H1 (cell line): ENCODE measurements around the gene RPS6KA6. TPM values are rescaled to one million over a fixed set of nuclear protein-coding genes. Genes with fewer than 3 reads are reported as not detected.

Experiments used
- CTCF ChIA-PET: fragments of 300-600 bp; sonication (Branson Sonifier 250); formaldehyde crosslinking; loops from one replicate; lab custom pipeline; 2021; ENCODE audit not compliant: partially characterized antibody; lab: Charles Lee
- POLR2A ChIA-PET: fragments of 300-600 bp; sonication (Branson Sonifier 250); formaldehyde crosslinking; loops from one replicate; lab custom pipeline; 2021; ENCODE audit warnings: inconsistent platforms; ENCODE audit not compliant: partially characterized antibody; lab: Charles Lee
- DNase-seq, 2 experiments: peaks; one replicate each; pipeline versions ENCODE4 v3.0.0 to v3.0.0-alpha.2; 2010 to 2022; ENCODE audit warnings: low spot score in 2 of 2, low read depth in 1 of 2, mixed read lengths in 1 of 2
- FAIRE-seq: peaks from 2 replicates; lab custom pipeline; 2011; peaks lifted over from hg19 to GRCh38; lab: Jason Lieb, UNC
- H2AFZ ChIP-seq: 2 replicates; pipeline ENCODE4 v1.8.1; 2012; ENCODE audit warnings: low read length, inconsistent platforms
- H2AK5ac ChIP-seq: 2 replicates; pipeline ENCODE4 v1.6.1; 2013; ENCODE audit warnings: low read depth, low read length
- H2BK120ac ChIP-seq: replicated peaks from 2 replicates; pipeline ENCODE3; 2013; ENCODE audit warnings: low read depth, low read length, inconsistent platforms
- H2BK12ac ChIP-seq: 2 replicates; pipeline ENCODE4 v1.6.1; 2013; ENCODE audit warnings: low read depth, low read length
- H2BK15ac ChIP-seq: 2 replicates; pipeline ENCODE4 v1.6.1; 2013; ENCODE audit warnings: low read length
- H2BK20ac ChIP-seq: 2 replicates; pipeline ENCODE4 v1.6.1; 2013; ENCODE audit warnings: low read length
- H2BK5ac ChIP-seq: 2 replicates; pipeline ENCODE4 v1.6.1; 2013; ENCODE audit warnings: low read depth, low read length
- H3K14ac ChIP-seq: 2 replicates; pipeline ENCODE4 v1.6.1; 2013; ENCODE audit warnings: inconsistent platforms; ENCODE audit not compliant: insufficient read length
- H3K18ac ChIP-seq: 2 replicates; pipeline ENCODE4 v1.6.1; 2013; ENCODE audit warnings: low read length; ENCODE audit errors: extremely low read depth
- H3K23ac ChIP-seq: 2 replicates; pipeline ENCODE4 v1.6.1; 2013; ENCODE audit warnings: inconsistent platforms; ENCODE audit not compliant: insufficient read length
- H3K23me2 ChIP-seq: 2 replicates; pipeline ENCODE4 v1.6.1; 2013; ENCODE audit warnings: low read depth, low read length
- H3K27ac ChIP-seq: 2 replicates; pipeline ENCODE4 v1.6.1; 2011; ENCODE audit warnings: low read depth, low read length, inconsistent platforms
- H3K27me3 ChIP-seq, 4 experiments: replicated peaks in 1 of 4; 1 replicate in 1 of 4; 2 replicates in 3 of 4; pipeline versions ENCODE4 v1.6.1 to v1.8.1; 2011 to 2013; ENCODE audit warnings: low read length in 3 of 4, mild to moderate bottlenecking in 3 of 4, inconsistent platforms in 2 of 4, mixed read lengths in 2 of 4, moderate library complexity in 1 of 4; ENCODE audit not compliant: control insufficient read depth in 3 of 4, insufficient read depth in 3 of 4; ENCODE audit errors: extremely low read depth in 1 of 4
- H3K36me3 ChIP-seq, 4 experiments: 2 replicates each; pipeline versions ENCODE4 v1.6.1 to v1.8.1; 2011 to 2013; ENCODE audit warnings: mild to moderate bottlenecking in 4 of 4, low read length in 3 of 4, moderate library complexity in 2 of 4, control low read depth in 1 of 4, inconsistent platforms in 1 of 4; ENCODE audit not compliant: insufficient read depth in 4 of 4, control insufficient read depth in 2 of 4
- H3K4ac ChIP-seq: replicated peaks from 2 replicates; pipeline ENCODE3; 2013; ENCODE audit warnings: low read length, low read depth, mixed read lengths, inconsistent platforms; ENCODE audit not compliant: insufficient read length
- H3K4me1 ChIP-seq, 4 experiments: replicated peaks in 1 of 4; 1 replicate in 1 of 4; 2 replicates in 3 of 4; pipeline versions ENCODE4 v1.6.1 to v1.8.1; 2011 to 2013; ENCODE audit warnings: low read length in 3 of 4, inconsistent platforms in 2 of 4, mixed read lengths in 1 of 4; ENCODE audit not compliant: insufficient read depth in 4 of 4, control insufficient read depth in 3 of 4
- H3K4me2 ChIP-seq, 2 experiments: 2 replicates each; pipeline versions ENCODE4 v1.6.1 to v1.8.1; 2011 to 2013; ENCODE audit warnings: low read depth in 2 of 2, low read length in 2 of 2, control low read depth in 1 of 2, inconsistent platforms in 1 of 2, mild to moderate bottlenecking in 1 of 2; ENCODE audit not compliant: insufficient read depth in 1 of 2
- H3K4me3 ChIP-seq, 4 experiments: fragments of 200-600, 300-600 bp in 1 of 4; sonication (generic), shearing (Covaris generic), sonication (Bioruptor Twin) in 1 of 4; 2 replicates each; pipeline versions ENCODE4 v1.5.1 to v1.8.1; 2011 to 2016; ENCODE audit warnings: low read length in 4 of 4, low read depth in 3 of 4, control low read depth in 2 of 4, inconsistent platforms in 2 of 4, mild to moderate bottlenecking in 2 of 4, mixed read lengths in 1 of 4, moderate library complexity in 1 of 4; ENCODE audit not compliant: insufficient read depth in 2 of 4; ENCODE audit errors: extremely low read depth in 1 of 4
- H3K56ac ChIP-seq: replicated peaks from 2 replicates; pipeline ENCODE3; 2013; ENCODE audit warnings: low read depth, mild to moderate bottlenecking, mixed read lengths, low read length, inconsistent platforms; ENCODE audit not compliant: insufficient read length
- H3K79me1 ChIP-seq: 2 replicates; pipeline ENCODE4 v1.6.1; 2013; ENCODE audit warnings: low read depth, low read length, control low read depth
- H3K79me2 ChIP-seq, 2 experiments: 2 replicates each; pipeline versions ENCODE4 v1.6.1 to v1.8.1; 2012 to 2013; ENCODE audit warnings: low read length in 2 of 2, mild to moderate bottlenecking in 2 of 2, inconsistent platforms in 1 of 2; ENCODE audit not compliant: insufficient read depth in 2 of 2, control insufficient read depth in 1 of 2
- H3K9ac ChIP-seq, 4 experiments: replicated peaks in 1 of 4; 1 replicate in 1 of 4; 2 replicates in 3 of 4; pipeline versions ENCODE4 v1.6.1 to v1.8.1; 2011 to 2013; ENCODE audit warnings: low read depth in 3 of 4, low read length in 3 of 4, control low read depth in 2 of 4, mild to moderate bottlenecking in 2 of 4, moderate library complexity in 2 of 4, inconsistent platforms in 1 of 4; ENCODE audit errors: extremely low read depth in 1 of 4
- H3K9me3 ChIP-seq, 2 experiments: 2 replicates each; pipeline versions ENCODE4 v1.6.1 to v1.8.1; 2012 to 2013; ENCODE audit warnings: mild to moderate bottlenecking in 2 of 2, moderate library complexity in 2 of 2, control low read depth in 1 of 2, inconsistent platforms in 1 of 2, low read depth in 1 of 2, low read length in 1 of 2, mixed read lengths in 1 of 2; ENCODE audit not compliant: insufficient read depth in 2 of 2
- H4K20me1 ChIP-seq, 2 experiments: replicated peaks in 1 of 2; 2 replicates each; pipeline versions ENCODE3 to v1.8.1; 2011 to 2013; ENCODE audit warnings: inconsistent platforms in 2 of 2, low read length in 2 of 2, mild to moderate bottlenecking in 1 of 2; ENCODE audit not compliant: insufficient read depth in 2 of 2, control insufficient read depth in 1 of 2
- H4K5ac ChIP-seq: 2 replicates; pipeline ENCODE4 v1.6.1; 2013; ENCODE audit warnings: low read length, low read depth, mixed read lengths, inconsistent platforms; ENCODE audit not compliant: insufficient read length
- H4K8ac ChIP-seq: 2 replicates; pipeline ENCODE4 v1.8.0; 2013; ENCODE audit warnings: mild to moderate bottlenecking, moderate library complexity, low read length, inconsistent platforms; ENCODE audit not compliant: insufficient read depth; ENCODE audit errors: extremely low read depth
- H4K91ac ChIP-seq: replicated peaks from 2 replicates; pipeline ENCODE3; 2013; ENCODE audit warnings: low read length, mixed read lengths, inconsistent platforms; ENCODE audit not compliant: insufficient read length
- CTCF ChIP-seq, 3 experiments: IDR thresholded peaks; 1 replicate in 2 of 3; 2 replicates in 1 of 3; pipeline versions ENCODE4 v1.5.1 to v1.6.1; 2011; ENCODE audit warnings: low read length in 3 of 3, mild to moderate bottlenecking in 3 of 3, inconsistent platforms in 2 of 3, low read depth in 1 of 3, moderate library complexity in 1 of 3; ENCODE audit not compliant: insufficient read depth in 1 of 3; ENCODE audit errors: control extremely low read depth in 1 of 3
- KDM1A ChIP-seq: fragments of 200-600, 300-600 bp; sonication (generic); IDR thresholded peaks from 2 replicates; pipeline ENCODE4 v1.7.1; 2016; ENCODE audit warnings: mild to moderate bottlenecking, low read length, borderline replicate concordance
- MAFK ChIP-seq: IDR thresholded peaks from 2 replicates; pipeline ENCODE4 v1.6.1; 2012; ENCODE audit warnings: low read depth, mild to moderate bottlenecking, improper control_type of control experiment, low read length
- NANOG ChIP-seq: IDR thresholded peaks from 2 replicates; pipeline ENCODE4 v1.6.1; 2011; ENCODE audit warnings: low read length, low read depth, mild to moderate bottlenecking, inconsistent platforms; ENCODE audit not compliant: insufficient read depth, poor library complexity, severe bottlenecking
- PHF8 ChIP-seq: fragments of 200-600 bp; sonication (generic); conservative IDR thresholded peaks from 2 replicates; pipeline ENCODE4 v1.7.1; 2012; ENCODE audit warnings: low read depth, mild to moderate bottlenecking, inconsistent platforms, low read length, moderate library complexity
- RAD21 ChIP-seq, 2 experiments: IDR thresholded peaks in 1 of 2; conservative IDR thresholded peaks in 1 of 2; 2 replicates each; pipeline ENCODE4 v1.6.1; 2011; ENCODE audit warnings: low read depth in 2 of 2, low read length in 2 of 2, improper control_type of control experiment in 1 of 2, inconsistent platforms in 1 of 2, mild to moderate bottlenecking in 1 of 2, moderate library complexity in 1 of 2
- TCF12 ChIP-seq: IDR thresholded peaks from 2 replicates; pipeline ENCODE4 v1.6.1; 2011; ENCODE audit warnings: low read depth, mild to moderate bottlenecking, low read length
- WGBS, 2 experiments: shearing (Covaris generic) in 1 of 2; methylation state at CpG; one replicate each; pipeline versions ENCODE4 v1.1.6 to v1.1.7; 2013 to 2015; ENCODE audit warnings: low lambda C conversion rate in 2 of 2, mixed read lengths in 2 of 2, inconsistent platforms in 1 of 2, low coverage in 1 of 2, missing lambda C conversion rate in 1 of 2; ENCODE audit not compliant: insufficient replicate concordance in 2 of 2, insufficient coverage in 1 of 2, insufficient read length in 1 of 2; ENCODE audit errors: extremely low coverage in 1 of 2, missing lambda C conversion rate in 1 of 2; 5-methylcytosine and 5-hydroxymethylcytosine counted together
- polyA plus RNA-seq, 7 experiments: library from polyadenylated mRNA; depleted of rRNA in 3 of 7; stranded (reverse) in 5 of 7; unstranded in 2 of 7; fragments of >200 nt in 5 of 7; fragments of 200-250 nt in 2 of 7; gene quantifications; 1 replicate in 5 of 7; 2 replicates in 1 of 7; 4 replicates in 1 of 7; pipeline versions ENCODE4 v1.2.1 to v1.2.3, GENCODE V29; 2011 to 2013; ENCODE audit warnings: missing spikeins in 2 of 7, mixed read lengths in 2 of 7
- total RNA-seq: library from RNA; stranded (reverse); fragmentation: NEBNext Ultra II Directional; extraction: Animal tissue kit (Norgen Biotek cat#: 25700); gene quantifications from 2 replicates; pipeline ENCODE4 v1.2.1, GENCODE V29; 2021

The RPS6KA6 gene
- total and polyA plus RNA-seq, 2 of the 8 experiments (the other 6 are each of a cell fraction or from before 2014, with no cell fraction given), result 3.5 to 14.6 TPM

DNA sequence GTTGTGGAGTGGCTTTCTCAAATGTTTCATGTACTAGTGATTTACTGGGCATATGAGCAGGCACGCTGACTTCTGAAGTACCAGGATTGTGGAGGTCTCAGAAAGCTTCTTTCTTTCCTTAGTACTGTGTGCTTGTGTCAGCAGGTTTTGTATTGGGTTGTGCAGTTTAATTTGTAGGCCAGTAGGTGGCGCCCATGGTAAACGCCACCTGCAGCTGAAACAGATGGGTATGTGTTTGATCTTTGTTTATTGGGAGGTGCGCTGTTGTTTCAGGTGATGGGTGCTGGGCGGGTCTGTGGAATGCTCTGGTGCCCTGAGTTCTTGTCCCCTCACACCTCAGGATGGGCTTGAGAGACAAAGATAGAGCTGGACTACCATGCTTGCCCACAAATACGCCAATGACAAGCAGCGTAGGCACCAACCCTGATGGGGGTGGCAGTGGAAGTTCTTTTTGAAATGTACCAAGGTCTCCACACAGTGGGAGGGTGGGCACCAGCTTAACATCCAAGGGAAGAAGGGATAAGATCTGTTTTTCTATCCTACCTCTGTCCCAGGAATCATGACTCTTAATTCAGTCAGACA is 141.5 kb downstream of the RPS6KA6 start:
- Histone ChIP-seq H2BK12ac (no peak overlapping the region), H3K23ac (no peak overlapping the region), H3K79me2 (no peaks in the 10 kb centered on the region), H2AFZ (no peak overlapping the region), H3K27me3 (no peaks in the 10 kb centered on the region), H2BK20ac (no peak overlapping the region), H4K91ac (no peak overlapping the region), H3K56ac (no peak overlapping the region), H2BK5ac (no peak overlapping the region), H4K5ac (no peak overlapping the region), H3K4ac (no peak overlapping the region), H3K36me3 (no peaks in the 10 kb centered on the region), H4K20me1 (no peaks in the 10 kb centered on the region), H3K14ac (no peak overlapping the region), H2AK5ac (no peak overlapping the region), H3K9me3 (no peaks in the 10 kb centered on the region), H2BK120ac (no peak overlapping the region), H2BK15ac (no peak overlapping the region), H3K27ac (no peak overlapping the region), H3K79me1 (no peaks in the 10 kb centered on the region), H4K8ac (no peak overlapping the region), H3K18ac (no peak overlapping the region), H3K4me3 (no peak overlapping the region), H3K9ac (no peak overlapping the region), H3K4me2 (no peak overlapping the region; a peak in 1 of 4 replicates), H3K23me2 (no peaks in the 10 kb centered on the region), H3K4me1 (no peaks in the 10 kb centered on the region)
- DNase-seq, result peak in 1 of 2 experiments; percentile 46
- 33% methylated on average over 5 of the region's 7 CpGs; no CpG with 5 or more reads in 1 of the 2 experiments for WGBS, 2 experiments
- peak; percentile 79 for FAIRE-seq
- ChIA-PET CTCF (interaction anchor here (0.6 to 2.3 kb wide), 15 partner anchors 8 to 847 kb away, joined by 3 to 10 read pairs (median 3); no protein-coding TSS in a partner anchor), POLR2A (interaction anchor here (0.6 kb wide), 1 partner anchor 455 kb away, joined by 3 read pairs; the partner anchor contains the start of gene HDX)
- TF ChIP-seq CTCF (IDR thresholded peaks at IDR 0.05; ENCODE audit: control extremely low read depth in 1 of 3, insufficient read depth in 1 of 3, low read depth in 1 of 3, low read length in 3 of 3), result peak; percentile 39 to 69 (median 66)
- TF ChIP-seq NANOG, result peak; percentile 54
- TF ChIP-seq PHF8, result no peak
- peak; percentile 57; the same call in 1 of the 2 replicates for TF ChIP-seq TCF12
- TF ChIP-seq RAD21 (IDR thresholded peaks at IDR 0.05 in 1 of 2, conservative IDR thresholded peaks at IDR 0.05 in 1 of 2; ENCODE audit: low read depth in 2 of 2, low read length in 2 of 2), result peak; percentile 69
- no peak for TF ChIP-seq KDM1A
- TF ChIP-seq MAFK, result peak; percentile 47; the same call in 1 of the 2 replicates
